DND-41 (cell line): ENCODE measurements around the gene COX7A2L.

Source experiments
- ATAC-seq: fragments of 200-7000 bp; cut with Tn5 transposase; 3 replicates; pipeline ENCODE4 v1.9.1; 2021; ENCODE audit warnings: low read depth; ENCODE audit not compliant: insufficient read depth
- DNase-seq: peaks from one replicate; pipeline ENCODE4 v3.0.0-alpha.2; 2020
- H2AFZ ChIP-seq: 2 replicates; pipeline ENCODE4 v1.6.0; 2012; ENCODE audit warnings: low read depth, low read length
- H3K27ac ChIP-seq: 2 replicates; pipeline ENCODE4 v1.5.1; 2012; ENCODE audit warnings: low read length, inconsistent platforms
- H3K27me3 ChIP-seq: fragments of 200-600 bp; sonication (generic); 2 replicates; pipeline ENCODE4 v1.6.0; 2012; ENCODE audit warnings: low read length, mild to moderate bottlenecking, inconsistent platforms; ENCODE audit not compliant: insufficient read depth, poor library complexity
- H3K36me3 ChIP-seq: 2 replicates; pipeline ENCODE4 v1.5.1; 2012; ENCODE audit warnings: low read length, inconsistent platforms; ENCODE audit not compliant: insufficient read depth
- H3K4me1 ChIP-seq: 2 replicates; pipeline ENCODE4 v1.5.1; 2012; ENCODE audit warnings: mild to moderate bottlenecking, low read length; ENCODE audit not compliant: insufficient read depth
- H3K4me2 ChIP-seq: 2 replicates; pipeline ENCODE4 v1.6.0; 2012; ENCODE audit warnings: mild to moderate bottlenecking, moderate library complexity, low read length, inconsistent platforms; ENCODE audit not compliant: insufficient read depth
- H3K4me3 ChIP-seq, 2 experiments: fragments of 200-600 bp in 1 of 2; shearing (Covaris generic) in 1 of 2; 2 replicates each; pipeline ENCODE4 v1.5.1; 2012 to 2016; ENCODE audit warnings: inconsistent platforms in 2 of 2, low read length in 2 of 2, mild to moderate bottlenecking in 2 of 2, low read depth in 1 of 2, moderate library complexity in 1 of 2
- H3K79me2 ChIP-seq: 2 replicates; pipeline ENCODE4 v1.6.0; 2012; ENCODE audit warnings: low read length, inconsistent platforms; ENCODE audit not compliant: insufficient read depth
- H3K9ac ChIP-seq: 2 replicates; pipeline ENCODE4 v1.6.0; 2012; ENCODE audit warnings: low read depth, mild to moderate bottlenecking, inconsistent platforms, low read length, moderate library complexity
- H3K9me3 ChIP-seq: 2 replicates; pipeline ENCODE4 v1.5.1; 2012; ENCODE audit warnings: low read length, moderate library complexity, mild to moderate bottlenecking, inconsistent platforms; ENCODE audit not compliant: insufficient read depth, severe bottlenecking
- H4K20me1 ChIP-seq: 2 replicates; pipeline ENCODE4 v1.6.0; 2012; ENCODE audit warnings: low read length; ENCODE audit not compliant: insufficient read depth
- CTCF ChIP-seq: IDR thresholded peaks from 2 replicates; pipeline ENCODE4 v1.5.1; 2012; ENCODE audit warnings: borderline replicate concordance, low read length, moderate library complexity, mild to moderate bottlenecking; ENCODE audit not compliant: poor library complexity, severe bottlenecking; ENCODE audit errors: extremely low read depth
- EZH2 ChIP-seq: IDR thresholded peaks from 3 replicates; pipeline ENCODE4 v1.6.1; 2012; ENCODE audit warnings: borderline replicate concordance, low read depth, mild to moderate bottlenecking, moderate library complexity, low read length, inconsistent platforms; ENCODE audit not compliant: severe bottlenecking

Gene COX7A2L

GRCh38 chr2:42327125-42327524 lies 33.9 kb downstream of the COX7A2L start:
- Histone ChIP-seq H4K20me1 (no peaks in the 10 kb centered on the region), H3K4me1 (no peaks in the 10 kb centered on the region), H3K4me3 (no peak overlapping the region), H3K4me2 (no peak overlapping the region), H2AFZ (no peak overlapping the region), H3K9ac (no peak overlapping the region), H3K27me3 (no peaks in the 10 kb centered on the region), H3K79me2 (no peaks in the 10 kb centered on the region), H3K27ac (no peak overlapping the region), H3K9me3 (no peaks in the 10 kb centered on the region), H3K36me3 (peaks cover 58% of the 10 kb centered on the region)
- TF ChIP-seq EZH2, result no peak
- no peak for TF ChIP-seq CTCF
- DNase-seq (no peak), ATAC-seq (no peak)

- H3K4me3 ChIP-seq, result no peak overlapping the region
- no peak for DNase-seq
- no peak overlapping the region for H3K27ac ChIP-seq
- no peaks in the 10 kb centered on the region for H3K79me2 ChIP-seq
- H3K27me3 ChIP-seq, result no peaks in the 10 kb centered on the region
- H3K4me2 ChIP-seq, result no peak overlapping the region
- TF ChIP-seq CTCF (no peak), EZH2 (no peak)
- no peaks in the 10 kb centered on the region for H3K4me1 ChIP-seq
- H2AFZ ChIP-seq, result no peak overlapping the region
- ATAC-seq, result no peak
- H3K9me3 ChIP-seq, result no peaks in the 10 kb centered on the region
- H4K20me1 ChIP-seq, result no peaks in the 10 kb centered on the region
- H3K36me3 ChIP-seq, result peaks cover 43% of the 10 kb centered on the region
- H3K9ac ChIP-seq, result no peak overlapping the region
Measured at GRCh38 chr2:42325609-42326008, 35.4 kb downstream of the COX7A2L start.

- Histone ChIP-seq H3K79me2 (no peaks in the 10 kb centered on the region), H3K27me3 (no peaks in the 10 kb centered on the region), H3K4me1 (no peaks in the 10 kb centered on the region), H3K9me3 (no peaks in the 10 kb centered on the region), H3K36me3 (peaks cover 43% of the 10 kb centered on the region), H4K20me1 (no peaks in the 10 kb centered on the region), H3K4me3 (no peak overlapping the region), H2AFZ (no peak overlapping the region), H3K9ac (no peak overlapping the region), H3K27ac (no peak overlapping the region), H3K4me2 (no peak overlapping the region)
- no peak for ATAC-seq
- no peak for DNase-seq
- TF ChIP-seq EZH2, result no peak
- no peak for TF ChIP-seq CTCF
Measured at GRCh38 chr2:42324949-42325348, 36.1 kb downstream of the COX7A2L start.

GRCh38 chr2:42324244-42324643 lies 36.8 kb downstream of the COX7A2L start:
- H3K9me3 ChIP-seq, result no peaks in the 10 kb centered on the region
- no peak overlapping the region for H3K4me2 ChIP-seq
- H3K27me3 ChIP-seq, result no peaks in the 10 kb centered on the region
- H3K4me1 ChIP-seq, result no peaks in the 10 kb centered on the region
- TF ChIP-seq CTCF, result no peak
- TF ChIP-seq EZH2, result no peak
- no peaks in the 10 kb centered on the region for H4K20me1 ChIP-seq
- no peak overlapping the region for H3K4me3 ChIP-seq
- no peak for DNase-seq
- no peak overlapping the region for H2AFZ ChIP-seq
- ATAC-seq, result no peak
- H3K79me2 ChIP-seq, result no peaks in the 10 kb centered on the region
- no peak overlapping the region for H3K27ac ChIP-seq
- no peak overlapping the region for H3K9ac ChIP-seq
- peaks cover 41% of the 10 kb centered on the region; the same call in 1 of the 2 replicates for H3K36me3 ChIP-seq
